CD4-positive, alpha-beta T cell (primary cell): ENCODE measurements around the gene CEP152. TPM values are rescaled to one million over a fixed set of nuclear protein-coding genes. Genes with fewer than 3 reads are reported as not detected.

Source experiments
- ATAC-seq: fragments of 200-7000 bp; cut with Tn5 transposase; one replicate; pipeline ENCODE4 v1.10.0; 2022; ENCODE audit warnings: mild to moderate bottlenecking; ENCODE audit not compliant: poor library complexity
- CTCF ChIA-PET: fragments of 350-600 bp; sonication (Branson Sonifier 250); formaldehyde crosslinking; loops from one replicate; lab custom pipeline; 2021; ENCODE audit warnings: antibody characterized with exemption, inconsistent platforms; lab: Charles Lee
- POLR2A ChIA-PET: fragments of 350-600 bp; sonication (Branson Sonifier 250); formaldehyde crosslinking; loops from one replicate; lab custom pipeline; 2021; ENCODE audit warnings: antibody characterized with exemption, inconsistent platforms; lab: Charles Lee
- DNase-seq, 14 experiments: peaks; one replicate each; pipeline ENCODE4 v3.0.0-alpha.2; 2013 to 2020; ENCODE audit warnings: mixed read lengths in 2 of 14
- H3K27ac ChIP-seq, 2 donors: one replicate each; pipeline versions ENCODE4 v1.5.1 to v1.7.0; 2013; ENCODE audit warnings: low read length in 2 of 2, low read depth in 1 of 2, mild to moderate bottlenecking in 1 of 2
- H3K27me3 ChIP-seq, 2 experiments: 1 replicate in 1 of 2; 2 replicates in 1 of 2; pipeline versions ENCODE4 v1.6.1 to v1.7.0; 2013; ENCODE audit warnings: low read length in 2 of 2, control low read depth in 1 of 2, mild to moderate bottlenecking in 1 of 2, moderate library complexity in 1 of 2; ENCODE audit not compliant: insufficient read depth in 2 of 2, control insufficient read depth in 1 of 2
- H3K36me3 ChIP-seq: one replicate; pipeline ENCODE4 v1.6.1; 2013; ENCODE audit warnings: low read length, control low read depth; ENCODE audit not compliant: insufficient read depth
- H3K4me1 ChIP-seq: one replicate; pipeline ENCODE4 v1.6.1; 2013; ENCODE audit warnings: low read length, control low read depth; ENCODE audit not compliant: insufficient read depth
- H3K4me3 ChIP-seq: one replicate; pipeline ENCODE4 v1.5.1; 2013; ENCODE audit warnings: mild to moderate bottlenecking, low read length, moderate library complexity
- H3K9me3 ChIP-seq, 2 experiments: 1 replicate in 1 of 2; 2 replicates in 1 of 2; pipeline versions ENCODE4 v1.6.1 to v1.7.0; 2013; ENCODE audit warnings: low read length in 2 of 2, mild to moderate bottlenecking in 2 of 2, control low read depth in 1 of 2, moderate library complexity in 1 of 2; ENCODE audit not compliant: control insufficient read depth in 1 of 2, insufficient read depth in 1 of 2
- H3K27ac Mint-ChIP-seq: one replicate; pipeline ENCODE4 v1.8.0; 2020; ENCODE audit warnings: mixed read lengths
- H3K27me3 Mint-ChIP-seq: one replicate; pipeline ENCODE4 v1.8.0; 2021; ENCODE audit warnings: mixed read lengths
- H3K36me3 Mint-ChIP-seq: one replicate; pipeline ENCODE4 v1.8.0; 2021; ENCODE audit warnings: low read depth, mixed read lengths
- H3K4me1 Mint-ChIP-seq: one replicate; pipeline ENCODE4 v1.8.0; 2021; ENCODE audit warnings: low read depth, mixed read lengths
- H3K4me3 Mint-ChIP-seq: one replicate; pipeline ENCODE4 v1.8.0; 2020; ENCODE audit warnings: mild to moderate bottlenecking, mixed read lengths
- H3K9me3 Mint-ChIP-seq: one replicate; pipeline ENCODE4 v1.8.0; 2020; ENCODE audit warnings: mixed read lengths
- CTCF ChIP-seq: fragments of 200-600 bp; IDR thresholded peaks from one replicate; pipeline ENCODE4 v1.8.0; 2022; ENCODE audit warnings: antibody characterized with exemption, mild to moderate bottlenecking
- intact Hi-C, 2 experiments: fragments of 100-400 bp; cut with DNase I in 1 of 2; cut with micrococcal nuclease in 1 of 2; formaldehyde crosslinking; loops; one replicate each; pipeline versions ENCODE4 v1.15.1 to v1.9.0; 2023 to 2025; cut with DNase I, micrococcal nuclease
- total RNA-seq, 174 experiments: library from RNA in 2 of 174; stranded (reverse) in 2 of 174; gene quantifications; one replicate each; pipeline ENCODE4 v1.2.3 and lab custom pipeline; 2021 to 2026

The CEP152 gene
- total RNA-seq, 2 experiments from 2014 or later = 5.2 to 6.3 TPM

DNA sequence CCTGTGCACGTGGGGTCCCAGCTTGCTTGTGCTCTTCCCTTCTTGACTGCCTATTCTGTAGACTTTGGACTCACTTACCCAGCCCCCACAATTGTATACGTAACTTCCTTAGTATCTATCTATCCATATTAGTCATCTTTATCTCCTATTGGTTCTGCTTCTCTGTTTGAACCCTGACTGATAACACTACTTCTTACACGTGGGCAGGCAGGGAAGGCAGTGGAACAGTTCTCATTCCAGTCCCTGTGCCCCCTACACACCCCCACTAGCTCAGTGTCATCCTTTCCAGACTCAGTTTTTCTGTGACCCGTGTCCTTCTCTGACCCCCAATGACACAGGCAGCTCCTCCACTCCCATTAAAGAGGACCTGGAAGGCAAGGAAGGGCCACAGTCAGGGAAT lies 91.2 kb downstream of the CEP152 start:
- no peak overlapping the region for H3K27ac Mint-ChIP-seq
- POLR2A ChIA-PET = no interaction called here
- intact Hi-C loops = no loop called here
- no peak overlapping the region for H3K27ac ChIP-seq
- H3K27me3 Mint-ChIP-seq = no peaks in the 10 kb centered on the region
- H3K4me1 ChIP-seq = no peaks in the 10 kb centered on the region
- H3K27me3 ChIP-seq = no peaks in the 10 kb centered on the region
- no peak for DNase-seq
- H3K9me3 ChIP-seq = peaks cover 6 to 7% of the 10 kb centered on the region in 2 experiments
- peaks cover 23% of the 10 kb centered on the region for H3K36me3 Mint-ChIP-seq
- no peak for TF ChIP-seq CTCF
- ATAC-seq = no peak
- H3K4me3 ChIP-seq = no peak overlapping the region
- peaks cover 10% of the 10 kb centered on the region for H3K9me3 Mint-ChIP-seq
- CTCF ChIA-PET = no interaction called here
- no peaks in the 10 kb centered on the region for H3K36me3 ChIP-seq
- no peaks in the 10 kb centered on the region for H3K4me1 Mint-ChIP-seq
- no peak overlapping the region for H3K4me3 Mint-ChIP-seq

- ChIA-PET POLR2A (no interaction called here), CTCF (no interaction called here)
- Histone ChIP-seq H3K4me3 (no peak overlapping the region), H3K4me1 (no peaks in the 10 kb centered on the region), H3K27ac (no peak overlapping the region), H3K9me3 (peaks cover 6 to 7% of the 10 kb centered on the region in 2 experiments), H3K27me3 (no peaks in the 10 kb centered on the region), H3K36me3 (no peaks in the 10 kb centered on the region)
- no peak for TF ChIP-seq CTCF
- Mint-ChIP-seq H3K27ac (no peak overlapping the region), H3K4me1 (no peaks in the 10 kb centered on the region), H3K9me3 (peaks cover 10% of the 10 kb centered on the region), H3K36me3 (peaks cover 31% of the 10 kb centered on the region), H3K4me3 (no peak overlapping the region), H3K27me3 (no peaks in the 10 kb centered on the region)
- intact Hi-C loops = no loop called here
- ATAC-seq (no peak), DNase-seq (no peak)
Measured at GRCh38 chr15:48718646-48719045, 92.2 kb downstream of the CEP152 start.

DNA sequence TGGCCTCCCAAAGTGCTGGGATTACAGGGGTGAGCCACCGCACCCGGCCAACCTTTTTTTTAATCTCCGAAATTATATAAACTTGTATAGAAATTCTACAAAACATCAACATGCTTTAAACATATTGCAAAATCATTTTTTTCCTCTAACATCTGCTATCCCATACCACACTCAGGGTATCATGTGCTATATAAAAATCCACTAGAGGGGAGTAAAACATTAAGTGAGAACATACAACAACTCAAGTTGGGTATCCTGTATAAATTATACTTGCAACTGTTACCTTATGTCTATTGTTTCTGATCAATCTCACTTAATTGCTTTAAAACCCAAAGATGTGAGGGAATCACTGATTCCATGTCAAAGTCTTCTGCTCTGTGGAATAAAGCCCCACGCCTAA lies 93.4 kb downstream of the CEP152 start:
- no peak overlapping the region for H3K27ac ChIP-seq
- Mint-ChIP-seq H3K27ac (no peak overlapping the region), H3K4me1 (no peaks in the 10 kb centered on the region), H3K4me3 (no peak overlapping the region), H3K9me3 (peaks cover 10% of the 10 kb centered on the region), H3K36me3 (peaks cover 31% of the 10 kb centered on the region), H3K27me3 (no peaks in the 10 kb centered on the region)
- H3K27me3 ChIP-seq = no peaks in the 10 kb centered on the region
- H3K36me3 ChIP-seq = no peaks in the 10 kb centered on the region
- H3K9me3 ChIP-seq = peaks cover 6 to 7% of the 10 kb centered on the region in 2 experiments
- no peak for ATAC-seq
- H3K4me1 ChIP-seq = no peaks in the 10 kb centered on the region
- TF ChIP-seq CTCF = no peak
- ChIA-PET CTCF (no interaction called here), POLR2A (no interaction called here)
- DNase-seq = no peak
- intact Hi-C loops = no loop called here
- H3K4me3 ChIP-seq = no peak overlapping the region
